HEK293T (cell line): ENCODE data around the gene YTHDF2.

ENCODE experiments used
- ARNT ChIP-seq: fragments of 450-650 bp; IDR thresholded peaks from 2 replicates; pipeline ENCODE4 v1.6.1; 2017; ENCODE audit warnings: mild to moderate bottlenecking
- BHLHE40 ChIP-seq: fragments of 450-650 bp; IDR thresholded peaks from 2 replicates; pipeline ENCODE4 v1.6.1; 2016; ENCODE audit warnings: mild to moderate bottlenecking, moderate library complexity, borderline replicate concordance
- CTBP1 ChIP-seq: fragments of 450-650 bp; IDR thresholded peaks from 2 replicates; pipeline ENCODE4 v1.6.1; 2016; ENCODE audit warnings: borderline replicate concordance
- ELF4 ChIP-seq: fragments of 450-650 bp; IDR thresholded peaks from 2 replicates; pipeline ENCODE4 v1.6.1; 2017; ENCODE audit warnings: antibody characterized with exemption
- FOXA1 ChIP-seq: fragments of 450-650 bp; IDR thresholded peaks from 2 replicates; pipeline ENCODE4 v1.6.1; 2016; ENCODE audit warnings: mild to moderate bottlenecking
- FOXK2 ChIP-seq: fragments of 450-650 bp; IDR thresholded peaks from 2 replicates; pipeline ENCODE4 v1.6.1; 2016; ENCODE audit warnings: mild to moderate bottlenecking
- FOXM1 ChIP-seq: fragments of 450-650 bp; IDR thresholded peaks from 2 replicates; pipeline ENCODE4 v1.6.1; 2017; ENCODE audit warnings: mild to moderate bottlenecking, borderline replicate concordance
- HDGF ChIP-seq: fragments of 450-650 bp; IDR thresholded peaks from 2 replicates; pipeline ENCODE4 v1.6.1; 2017; ENCODE audit warnings: antibody characterized with exemption, borderline replicate concordance
- L3MBTL2 ChIP-seq: fragments of 450-650 bp; conservative IDR thresholded peaks from 2 replicates; pipeline ENCODE4 v1.6.1; 2016; ENCODE audit warnings: mild to moderate bottlenecking
- SP1 ChIP-seq: fragments of 450-650 bp; IDR thresholded peaks from 2 replicates; pipeline ENCODE4 v1.6.1; 2017
- SUZ12 ChIP-seq: fragments of 450-650 bp; IDR thresholded peaks from 2 replicates; pipeline ENCODE4 v1.6.1; 2016; ENCODE audit warnings: mild to moderate bottlenecking
- TARDBP ChIP-seq: fragments of 450-650 bp; IDR thresholded peaks from 2 replicates; pipeline ENCODE4 v1.6.1; 2016
- ZNF384 ChIP-seq: fragments of 450-650 bp; IDR thresholded peaks from 2 replicates; pipeline ENCODE4 v1.6.1; 2016
- TF ChIP-seq, protein P1 (sequence below): fragments of 450-650 bp; IDR thresholded peaks from 2 replicates; pipeline ENCODE4 v1.6.1; 2016

DNA sequence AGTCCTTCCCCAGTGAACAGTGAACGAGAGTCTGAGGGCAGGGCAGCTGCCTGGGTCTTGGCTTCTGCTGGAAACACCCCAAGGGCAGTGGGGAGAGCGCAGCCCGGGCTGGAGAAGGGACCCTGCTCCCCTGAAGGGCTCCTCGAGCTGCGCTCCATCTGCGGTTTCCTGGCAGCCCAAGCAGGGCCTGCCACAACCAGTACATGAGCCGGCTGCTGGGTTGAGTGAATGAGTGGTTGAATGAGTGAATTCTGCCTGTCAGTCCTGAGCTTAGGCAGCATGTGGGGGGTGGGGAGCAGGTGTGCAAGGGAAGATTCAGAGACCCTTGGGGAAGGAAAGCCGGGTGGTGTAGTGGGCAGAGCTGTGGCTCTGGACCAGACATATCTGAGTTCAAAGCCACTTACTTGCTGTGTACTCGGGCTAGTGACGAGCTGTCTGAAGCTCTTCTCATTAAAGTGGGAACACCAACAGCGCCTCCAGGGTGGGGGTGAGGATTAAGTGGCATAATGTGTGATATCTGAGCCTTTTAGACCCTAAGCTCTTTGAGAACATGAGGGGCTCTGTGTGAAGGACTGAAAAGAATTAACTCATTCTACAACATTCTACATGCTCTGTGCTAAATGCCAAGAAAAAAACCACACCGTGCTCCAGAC is 78.9 kb downstream of the YTHDF2 start:
- TF ChIP-seq BHLHE40 = no peak
- TF ChIP-seq, protein P1, sequence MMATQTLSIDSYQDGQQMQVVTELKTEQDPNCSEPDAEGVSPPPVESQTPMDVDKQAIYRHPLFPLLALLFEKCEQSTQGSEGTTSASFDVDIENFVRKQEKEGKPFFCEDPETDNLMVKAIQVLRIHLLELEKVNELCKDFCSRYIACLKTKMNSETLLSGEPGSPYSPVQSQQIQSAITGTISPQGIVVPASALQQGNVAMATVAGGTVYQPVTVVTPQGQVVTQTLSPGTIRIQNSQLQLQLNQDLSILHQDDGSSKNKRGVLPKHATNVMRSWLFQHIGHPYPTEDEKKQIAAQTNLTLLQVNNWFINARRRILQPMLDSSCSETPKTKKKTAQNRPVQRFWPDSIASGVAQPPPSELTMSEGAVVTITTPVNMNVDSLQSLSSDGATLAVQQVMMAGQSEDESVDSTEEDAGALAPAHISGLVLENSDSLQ = no peak
- TF ChIP-seq L3MBTL2 = no peak
- no peak for TF ChIP-seq CTBP1
- no peak for TF ChIP-seq FOXM1
- no peak for TF ChIP-seq SUZ12
- TF ChIP-seq FOXK2 = no peak
- TF ChIP-seq TARDBP = no peak
- TF ChIP-seq ELF4 = no peak
- TF ChIP-seq ARNT = no peak
- TF ChIP-seq FOXA1 = no peak
- no peak for TF ChIP-seq HDGF
- no peak for TF ChIP-seq ZNF384
- TF ChIP-seq SP1 = no peak
